Left colon (tissue), 2 donors: Measurements from ENCODE around the gene KHSRP. TPM values are rescaled to one million over a fixed set of nuclear protein-coding genes. Genes with fewer than 3 reads are reported as not detected.
A peak's percentile ranks its signal among the peaks of the same experiment; 100 is the strongest.

Source experiments
- ATAC-seq: fragments of 200-7000 bp; cut with Tn5 transposase; one replicate; pipeline ENCODE4 v1.9.1; 2020; ENCODE audit warnings: mild to moderate bottlenecking, moderate library complexity
- DNase-seq, 2 donors: peaks; one replicate each; pipeline ENCODE4 v3.0.0-alpha.2; 2020
- intact Hi-C, 2 donors: fragments of 100-400 bp; cut with DNase I in 1 of 2; cut with micrococcal nuclease in 1 of 2; formaldehyde crosslinking; loops; one replicate each; pipeline versions ENCODE4 v1.11.2 to v1.14.0; 2022; cut with DNase I, micrococcal nuclease
- microRNA-seq, 2 donors: library from miRNA; unstranded; fragments of <30 nt; microRNA quantifications; one replicate each; pipeline versions ENCODE4 v1.1.0 to v1.2.0, GENCODE V29; 2020
- total RNA-seq, 2 donors: library from RNA; stranded (reverse); fragmentation: NEBNext Ultra II Directional; extraction: Animal tissue kit (Norgen Biotek cat#: 25700); gene quantifications; one replicate each; pipeline ENCODE4 v1.2.1, GENCODE V29; 2021
- donor health status: DM: no; HTN: no; CAD: no.
- donor health status: DM: yes; HTN: yes; CAD: no.

KHSRP gene
- total RNA-seq, 2 donors from 2014 or later, result 191 to 214 TPM

- intact Hi-C loops, result no loop called here
- DNase-seq (peak in 1 of 2 donors; percentile 29), ATAC-seq (no peak)
Observed at GRCh38 chr19:6374161-6374709, 50.4 kb downstream of the KHSRP start.

GRCh38 chr19:6373813-6374108, 50.9 kb downstream of the KHSRP start:
- no peak for DNase-seq
- intact Hi-C loops, result no loop called here
- no peak for ATAC-seq

- intact Hi-C loops, result no loop called here
- DNase-seq, result peak; percentile 99 to 100
- peak; percentile 77 for ATAC-seq
Observed at GRCh38 chr19:6373096-6373812, 51.4 kb downstream of the KHSRP start.

GRCh38 chr19:6372594-6373095, 52.0 kb downstream of the KHSRP start, which contains the start of gene ALKBH7:
ALKBH7 (plus strand) TSS chr19:6372794; CDS start chr19:6372821, 27 bp downstream.
- ATAC-seq (peak; percentile 80), DNase-seq (peak; percentile 99 to 100)
- intact Hi-C loops, result no loop called here

GRCh38 chr19:6364353-6364752, 60.3 kb downstream of the KHSRP start:
- ATAC-seq (no peak), DNase-seq (no peak)
- intact Hi-C loops, result no loop called here

Small RNA genes within 50 kb of the gene (microRNA-seq; reads per million reads assigned to microRNA genes)
- gene MIR3940 (4.8 to 19.0 reads per million in 2 donors), gene MIR6790 (0 to 1.4 reads per million in 2 donors), gene MIR6885 (0 reads per million in 2 donors)

Other genes with a start within 250 kb of the KHSRP start
- gene MLLT1, start 144.8 kb downstream of the KHSRP start, total RNA-seq, result 10 to 100 TPM; 28.3 to 37.2 TPM
- not detected for gene ACER1, start 91.2 kb downstream of the KHSRP start, total RNA-seq
- gene CLPP, start 63.3 kb downstream of the KHSRP start, total RNA-seq, result 10 to 100 TPM; 65.1 to 71.1 TPM
- 100 to 1,000 TPM; 134 to 154 TPM for gene ALKBH7, start 52.0 kb downstream of the KHSRP start, total RNA-seq
- gene PSPN, start 48.9 kb downstream of the KHSRP start, total RNA-seq, result 1 to 10 TPM; 2.5 to 3.8 TPM
- 10 to 100 TPM; 52.7 to 58.9 TPM for gene GTF2F1, start 31.6 kb downstream of the KHSRP start, total RNA-seq
- under 1 TPM; 0.47 to 0.85 TPM for gene SLC25A41, start 9.0 kb upstream of the KHSRP start, total RNA-seq
- 100 to 1,000 TPM; 126 to 163 TPM for gene SLC25A23, start 35.0 kb upstream of the KHSRP start, total RNA-seq
- 100 to 1,000 TPM; 106 to 148 TPM for gene CRB3, start 39.5 kb upstream of the KHSRP start, total RNA-seq
- gene DENND1C, start 57.0 kb upstream of the KHSRP start, total RNA-seq, result 1 to 10 TPM; 2.8 TPM
- 1 to 10 TPM; 1.1 to 1.7 TPM for gene TUBB4A, start 77.5 kb upstream of the KHSRP start, total RNA-seq
- gene TNFSF9, start 106.2 kb upstream of the KHSRP start, total RNA-seq, result 1 to 10 TPM; 1.6 to 2.7 TPM
- gene CD70, start 166.3 kb upstream of the KHSRP start, total RNA-seq, result under 1 TPM in 1 of 2 donors, not detected in 1; 0.64 TPM
- under 1 TPM; 0.34 to 0.73 TPM for gene TNFSF14, start 245.3 kb upstream of the KHSRP start, total RNA-seq